Right hindlimb (tissue), 1 donor: Measurements from ENCODE around the gene GPR84.

Source experiments
- DNase-seq: peaks from one replicate; pipeline ENCODE4 v3.0.0-alpha.2; 2018

Gene GPR84

GRCh38 chr12:54364413-54364812 is at the start of gene GPR84:
TSS of gene GPR84 (minus strand) at chr12:54364486. CDS start at chr12:54363851, 635 bp downstream.
- no peak for DNase-seq

GRCh38 chr12:54413284-54414190 is 49.3 kb upstream of the GPR84 start:
- no peak for DNase-seq

GRCh38 chr12:54412786-54413185 is 48.5 kb upstream of the GPR84 start:
- DNase-seq: no peak

- no peak for DNase-seq
Observed at GRCh38 chr12:54412348-54412747, 48.1 kb upstream of the GPR84 start.

- no peak for DNase-seq
Observed at GRCh38 chr12:54411391-54412241, 47.3 kb upstream of the GPR84 start.

GRCh38 chr12:54409267-54409666 is 45.0 kb upstream of the GPR84 start:
- DNase-seq: no peak

- DNase-seq: no peak
Observed at GRCh38 chr12:54407183-54407905, 43.1 kb upstream of the GPR84 start.

- no peak for DNase-seq
Observed at GRCh38 chr12:54405573-54405972, 41.3 kb upstream of the GPR84 start.

GRCh38 chr12:54405106-54405505 is 40.8 kb upstream of the GPR84 start:
- no peak for DNase-seq

- DNase-seq: no peak
Observed at GRCh38 chr12:54404061-54405004, 40.0 kb upstream of the GPR84 start.

GRCh38 chr12:54401119-54401518 is 36.8 kb upstream of the GPR84 start:
- DNase-seq: no peak

- DNase-seq: peak; percentile 91
Observed at GRCh38 chr12:54398995-54399793, 34.9 kb upstream of the GPR84 start.

- DNase-seq: no peak
Observed at GRCh38 chr12:54398218-54398617, 33.9 kb upstream of the GPR84 start.

GRCh38 chr12:54397157-54397556 is 32.9 kb upstream of the GPR84 start:
- DNase-seq: no peak

GRCh38 chr12:54395545-54395944 is 31.3 kb upstream of the GPR84 start:
- no peak for DNase-seq

GRCh38 chr12:54394986-54395385 is 30.7 kb upstream of the GPR84 start:
- DNase-seq: no peak

- DNase-seq: no peak
Observed at GRCh38 chr12:54394281-54394719, 30.0 kb upstream of the GPR84 start.

- no peak for DNase-seq
Observed at GRCh38 chr12:54393743-54394142, 29.5 kb upstream of the GPR84 start.

GRCh38 chr12:54393207-54393609 is 28.9 kb upstream of the GPR84 start:
- no peak for DNase-seq

GRCh38 chr12:54392485-54393206 is 28.4 kb upstream of the GPR84 start:
- DNase-seq: no peak
